ENCODE measurements around the gene MRPS27. TPM values are rescaled to one million over a fixed set of nuclear protein-coding genes. Genes with fewer than 3 reads are reported as not detected.

The MRPS27 gene
- total RNA-seq, 1 donor from 2014 or later: 28.2 TPM

DNA sequence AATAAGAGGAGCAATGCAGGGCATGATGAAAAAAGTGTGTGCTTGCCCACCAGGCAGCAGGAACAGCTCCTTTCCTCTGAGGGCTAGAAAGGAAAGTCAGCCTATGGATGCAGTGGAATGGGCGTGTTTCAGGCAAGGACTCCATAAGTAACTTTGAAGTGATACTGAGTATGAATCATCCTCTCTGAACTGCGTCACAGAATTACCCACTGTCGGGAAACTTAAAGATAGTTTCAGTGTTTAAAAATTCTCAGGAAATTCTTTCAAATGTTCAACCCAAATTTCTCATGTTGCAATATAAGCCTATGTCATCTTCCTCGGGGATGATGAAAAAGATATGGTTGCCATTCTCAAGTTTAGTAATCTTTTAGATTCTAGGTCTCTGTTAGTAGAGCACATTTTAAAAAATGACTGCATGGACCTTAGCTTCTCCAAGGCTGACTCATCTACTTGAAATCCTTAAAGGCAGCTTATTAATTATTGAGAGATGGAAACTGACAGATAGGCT lies 27.8 kb upstream of the MRPS27 start:
- Histone ChIP-seq H3K36me3 (peaks cover 0 to 15% of the 10 kb centered on the region in 2 donors), H3K9me3 (no peaks in the 10 kb centered on the region), H3K27me3 (no peaks in the 10 kb centered on the region), H3K27ac (no peak overlapping the region), H3K4me1 (no peaks in the 10 kb centered on the region), H3K4me3 (no peak overlapping the region)
- TF ChIP-seq, protein P1, sequence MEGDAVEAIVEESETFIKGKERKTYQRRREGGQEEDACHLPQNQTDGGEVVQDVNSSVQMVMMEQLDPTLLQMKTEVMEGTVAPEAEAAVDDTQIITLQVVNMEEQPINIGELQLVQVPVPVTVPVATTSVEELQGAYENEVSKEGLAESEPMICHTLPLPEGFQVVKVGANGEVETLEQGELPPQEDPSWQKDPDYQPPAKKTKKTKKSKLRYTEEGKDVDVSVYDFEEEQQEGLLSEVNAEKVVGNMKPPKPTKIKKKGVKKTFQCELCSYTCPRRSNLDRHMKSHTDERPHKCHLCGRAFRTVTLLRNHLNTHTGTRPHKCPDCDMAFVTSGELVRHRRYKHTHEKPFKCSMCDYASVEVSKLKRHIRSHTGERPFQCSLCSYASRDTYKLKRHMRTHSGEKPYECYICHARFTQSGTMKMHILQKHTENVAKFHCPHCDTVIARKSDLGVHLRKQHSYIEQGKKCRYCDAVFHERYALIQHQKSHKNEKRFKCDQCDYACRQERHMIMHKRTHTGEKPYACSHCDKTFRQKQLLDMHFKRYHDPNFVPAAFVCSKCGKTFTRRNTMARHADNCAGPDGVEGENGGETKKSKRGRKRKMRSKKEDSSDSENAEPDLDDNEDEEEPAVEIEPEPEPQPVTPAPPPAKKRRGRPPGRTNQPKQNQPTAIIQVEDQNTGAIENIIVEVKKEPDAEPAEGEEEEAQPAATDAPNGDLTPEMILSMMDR (IDR thresholded peaks at IDR 0.05): no peak
- no peak for DNase-seq (ENCODE audit: low spot score in 2 of 2)
- intact Hi-C loops (cut with DNase I): no loop called here

DNA sequence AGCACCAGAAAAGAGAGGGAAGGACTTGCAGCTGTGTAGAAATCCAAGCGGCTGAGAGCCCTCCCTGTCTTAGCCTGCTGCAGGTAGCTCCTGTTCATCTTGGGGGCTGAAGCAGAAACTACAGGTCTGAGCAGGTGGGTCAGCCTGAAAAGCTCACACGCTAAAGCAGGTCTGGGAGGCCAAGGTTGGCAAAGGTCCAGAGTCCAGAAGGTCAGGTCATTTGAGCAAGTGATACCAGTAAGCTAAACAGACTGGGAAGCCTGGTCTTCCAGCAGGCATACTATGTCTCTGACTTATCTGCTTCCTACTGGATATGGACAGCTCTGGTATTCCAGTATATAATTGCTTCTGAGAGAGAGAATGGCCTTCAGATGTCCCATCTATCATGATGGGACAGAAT lies 26.4 kb upstream of the MRPS27 start:
- intact Hi-C loops (cut with DNase I): no loop called here
- Histone ChIP-seq H3K4me3 (no peak overlapping the region), H3K9me3 (no peaks in the 10 kb centered on the region), H3K36me3 (peaks cover 0 to 20% of the 10 kb centered on the region in 2 donors), H3K4me1 (no peaks in the 10 kb centered on the region), H3K27ac (no peak overlapping the region), H3K27me3 (no peaks in the 10 kb centered on the region)
- DNase-seq (ENCODE audit: low spot score in 2 of 2): no peak
- TF ChIP-seq, protein P1 (IDR thresholded peaks at IDR 0.05): no peak

DNA sequence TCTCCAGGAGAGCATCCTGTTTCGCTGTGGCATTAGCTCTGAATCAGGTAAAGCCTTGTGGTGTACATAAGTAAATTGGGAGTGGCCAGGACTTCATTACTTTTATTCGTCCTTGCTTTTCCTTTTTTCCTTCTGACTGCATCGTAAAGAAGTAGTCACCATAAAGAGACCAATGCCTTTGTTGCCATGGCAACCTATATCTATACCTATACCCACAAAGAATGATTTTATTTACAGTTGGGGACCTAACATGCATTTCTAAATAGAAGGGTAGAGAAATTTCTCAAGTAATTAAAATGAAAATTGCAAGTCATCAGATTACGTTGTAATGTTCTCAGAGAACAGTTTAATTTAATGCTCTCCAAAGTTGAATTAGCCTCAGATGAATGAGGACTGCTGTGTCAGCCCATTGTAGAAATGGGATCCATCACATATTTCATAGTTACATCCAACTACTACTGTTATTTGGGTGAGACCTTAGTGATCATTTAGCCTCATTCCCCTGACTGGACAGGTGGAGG lies 18.7 kb upstream of the MRPS27 start:
- no peak overlapping the region for H3K4me3 ChIP-seq
- intact Hi-C loops (cut with DNase I): no loop called here
- H3K9me3 ChIP-seq: no peaks in the 10 kb centered on the region
- peaks cover 0 to 40% of the 10 kb centered on the region in 2 donors for H3K36me3 ChIP-seq
- H3K27ac ChIP-seq: no peak overlapping the region
- DNase-seq (ENCODE audit: low spot score in 2 of 2): no peak
- no peaks in the 10 kb centered on the region for H3K4me1 ChIP-seq
- TF ChIP-seq, protein P1 (IDR thresholded peaks at IDR 0.05): no peak
- no peaks in the 10 kb centered on the region for H3K27me3 ChIP-seq

DNA sequence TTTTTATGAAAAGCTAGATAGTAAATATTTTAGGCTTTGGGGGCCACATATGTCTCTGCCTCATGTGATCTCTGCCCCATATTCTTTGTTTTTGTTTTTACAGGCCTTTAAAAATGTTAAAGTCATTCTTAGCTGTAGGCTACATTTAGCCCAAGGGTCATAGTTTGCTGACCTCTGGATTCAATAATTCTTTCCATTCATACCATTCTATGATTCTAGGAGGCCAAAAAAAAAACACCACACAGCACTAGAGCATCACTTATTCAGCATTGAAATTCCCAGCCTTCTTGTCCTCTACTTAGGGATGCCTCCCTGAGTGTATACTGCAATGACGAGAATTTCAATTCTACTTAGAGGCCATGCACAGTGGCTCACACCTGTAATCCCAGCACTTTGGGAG lies 17.1 kb upstream of the MRPS27 start:
- intact Hi-C loops (cut with DNase I): no loop called here
- TF ChIP-seq, protein P1 (IDR thresholded peaks at IDR 0.05): no peak
- Histone ChIP-seq H3K9me3 (no peaks in the 10 kb centered on the region), H3K4me3 (no peak overlapping the region), H3K4me1 (no peaks in the 10 kb centered on the region), H3K36me3 (peaks cover 5 to 30% of the 10 kb centered on the region in 2 donors), H3K27ac (no peak overlapping the region), H3K27me3 (no peaks in the 10 kb centered on the region)
- DNase-seq (ENCODE audit: low spot score in 2 of 2): no peak

DNA sequence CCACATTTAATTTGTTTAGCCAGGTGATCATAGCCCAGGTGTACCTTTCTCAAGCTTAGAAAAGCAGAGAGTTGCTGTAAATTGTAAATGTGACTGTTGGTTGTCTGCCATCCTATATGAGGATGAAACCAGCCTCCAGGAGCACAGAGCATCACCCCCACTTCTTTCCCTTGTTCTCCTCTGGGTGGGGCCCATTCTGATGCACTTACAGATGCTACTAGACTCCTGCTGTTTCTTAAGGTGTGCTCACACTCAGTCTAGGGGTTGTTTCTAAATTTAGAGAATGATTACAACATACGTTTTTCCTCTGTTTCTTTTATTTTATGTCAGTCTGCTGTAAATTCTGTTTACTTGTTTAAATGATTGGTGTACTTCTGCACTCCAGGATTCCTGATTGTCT lies 10.7 kb upstream of the MRPS27 start:
- intact Hi-C loops (cut with DNase I): no loop called here
- peaks cover 8 to 28% of the 10 kb centered on the region in 2 donors for H3K36me3 ChIP-seq

More for the DNA sequence above, 10.7 kb upstream of the MRPS27 start:
- no peak for DNase-seq (ENCODE audit: low spot score in 2 of 2)
- TF ChIP-seq, protein P1 (IDR thresholded peaks at IDR 0.05): no peak
- Histone ChIP-seq H3K27ac (no peak overlapping the region), H3K4me3 (no peak overlapping the region), H3K27me3 (no peaks in the 10 kb centered on the region), H3K9me3 (no peaks in the 10 kb centered on the region), H3K4me1 (no peaks in the 10 kb centered on the region)

Data from ascending aorta (tissue), 2 donors.